Ishikawa (cell line): ENCODE data around the gene TRAIP.

ENCODE experiments used
- EP300 ChIP-seq: IDR thresholded peaks from 2 replicates; pipeline ENCODE4 v1.6.1; 2012; ENCODE audit warnings: borderline replicate concordance
- FOXM1 ChIP-seq: IDR thresholded peaks from 2 replicates; pipeline ENCODE4 v1.6.1; 2012; ENCODE audit warnings: low read depth, borderline replicate concordance
- MAX ChIP-seq: IDR thresholded peaks from 2 replicates; pipeline ENCODE4 v1.6.1; 2012
- NFIC ChIP-seq: IDR thresholded peaks from 2 replicates; pipeline ENCODE4 v1.6.1; 2012
- RAD21 ChIP-seq: IDR thresholded peaks from 2 replicates; pipeline ENCODE4 v1.6.1; 2012; ENCODE audit warnings: low read depth
- TAF1 ChIP-seq: IDR thresholded peaks from 2 replicates; pipeline ENCODE4 v1.6.1; 2012; ENCODE audit warnings: low read depth, mild to moderate bottlenecking
- TCF12 ChIP-seq: IDR thresholded peaks from 2 replicates; pipeline ENCODE4 v1.6.1; 2012; ENCODE audit warnings: low read depth
- TEAD4 ChIP-seq: IDR thresholded peaks from 2 replicates; pipeline ENCODE4 v1.6.1; 2012
- YY1 ChIP-seq: IDR thresholded peaks from 2 replicates; pipeline ENCODE4 v1.6.1; 2012; ENCODE audit warnings: low read depth
- ZBTB7A ChIP-seq: IDR thresholded peaks from 2 replicates; pipeline ENCODE4 v1.6.1; 2012; ENCODE audit warnings: low read depth
- TF ChIP-seq, protein P1 (sequence below): IDR thresholded peaks from 2 replicates; pipeline ENCODE4 v1.6.1; 2012

DNA sequence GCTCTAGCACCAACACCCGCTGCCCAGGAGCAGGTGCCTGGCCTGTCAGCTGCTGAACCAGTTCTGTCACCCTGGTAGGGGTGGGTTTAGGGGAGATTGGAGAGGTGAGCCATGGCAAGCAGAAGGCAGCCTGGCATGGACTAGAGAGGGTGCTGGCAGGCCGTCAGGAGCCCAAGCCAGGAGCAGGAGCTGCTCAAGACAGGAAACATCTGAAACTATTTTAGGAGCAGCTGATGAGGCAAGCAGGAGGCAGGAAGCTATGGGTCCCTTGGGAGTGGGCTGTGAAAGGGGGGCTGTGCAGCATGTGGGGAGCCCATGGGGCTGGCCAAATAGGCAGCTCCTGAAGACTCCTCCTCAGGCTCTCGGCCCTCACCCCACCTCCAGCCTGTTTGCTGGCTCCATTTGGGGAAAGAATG is 51.0 kb downstream of the TRAIP start:
- TF ChIP-seq NFIC (no peak), YY1 (no peak), TAF1 (no peak), MAX (no peak), RAD21 (no peak), EP300 (no peak), TEAD4 (no peak), ZBTB7A (no peak), FOXM1 (no peak), TCF12 (no peak)
- TF ChIP-seq, protein P1, sequence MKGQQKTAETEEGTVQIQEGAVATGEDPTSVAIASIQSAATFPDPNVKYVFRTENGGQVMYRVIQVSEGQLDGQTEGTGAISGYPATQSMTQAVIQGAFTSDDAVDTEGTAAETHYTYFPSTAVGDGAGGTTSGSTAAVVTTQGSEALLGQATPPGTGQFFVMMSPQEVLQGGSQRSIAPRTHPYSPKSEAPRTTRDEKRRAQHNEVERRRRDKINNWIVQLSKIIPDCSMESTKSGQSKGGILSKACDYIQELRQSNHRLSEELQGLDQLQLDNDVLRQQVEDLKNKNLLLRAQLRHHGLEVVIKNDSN = no peak
